ENCODE data around the gene ZYX.

DNA sequence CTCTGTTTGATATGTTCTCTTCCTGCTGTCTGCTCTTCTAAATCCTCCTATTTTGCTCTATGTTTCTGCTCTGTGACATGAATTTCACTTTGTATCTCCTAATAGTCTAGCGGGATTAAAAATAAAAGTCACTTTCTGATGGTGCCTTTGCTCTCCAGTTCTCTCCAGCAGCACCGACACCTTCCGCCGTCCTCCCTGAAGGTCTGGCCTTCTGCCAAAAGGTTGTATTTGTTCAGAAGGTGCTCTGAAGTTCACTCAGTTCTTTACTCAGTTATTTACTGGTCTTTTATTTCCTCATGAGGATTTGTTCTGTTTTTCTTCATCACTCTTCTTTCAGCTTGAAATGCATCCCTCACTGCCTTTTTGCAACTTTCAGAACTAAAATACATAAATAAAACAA lies 38.7 kb downstream of the ZYX start:
- TF ChIP-seq, protein P1, sequence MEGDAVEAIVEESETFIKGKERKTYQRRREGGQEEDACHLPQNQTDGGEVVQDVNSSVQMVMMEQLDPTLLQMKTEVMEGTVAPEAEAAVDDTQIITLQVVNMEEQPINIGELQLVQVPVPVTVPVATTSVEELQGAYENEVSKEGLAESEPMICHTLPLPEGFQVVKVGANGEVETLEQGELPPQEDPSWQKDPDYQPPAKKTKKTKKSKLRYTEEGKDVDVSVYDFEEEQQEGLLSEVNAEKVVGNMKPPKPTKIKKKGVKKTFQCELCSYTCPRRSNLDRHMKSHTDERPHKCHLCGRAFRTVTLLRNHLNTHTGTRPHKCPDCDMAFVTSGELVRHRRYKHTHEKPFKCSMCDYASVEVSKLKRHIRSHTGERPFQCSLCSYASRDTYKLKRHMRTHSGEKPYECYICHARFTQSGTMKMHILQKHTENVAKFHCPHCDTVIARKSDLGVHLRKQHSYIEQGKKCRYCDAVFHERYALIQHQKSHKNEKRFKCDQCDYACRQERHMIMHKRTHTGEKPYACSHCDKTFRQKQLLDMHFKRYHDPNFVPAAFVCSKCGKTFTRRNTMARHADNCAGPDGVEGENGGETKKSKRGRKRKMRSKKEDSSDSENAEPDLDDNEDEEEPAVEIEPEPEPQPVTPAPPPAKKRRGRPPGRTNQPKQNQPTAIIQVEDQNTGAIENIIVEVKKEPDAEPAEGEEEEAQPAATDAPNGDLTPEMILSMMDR (IDR thresholded peaks at IDR 0.05) = no peak
- TF ChIP-seq POLR2A (IDR thresholded peaks at IDR 0.05) (no peak), EP300 (IDR thresholded peaks at IDR 0.05) (no peak), POLR2AphosphoS5 (IDR thresholded peaks at IDR 0.05) (no peak)
